ENCODE results near the gene LRPAP1.

The LRPAP1 gene

DNA sequence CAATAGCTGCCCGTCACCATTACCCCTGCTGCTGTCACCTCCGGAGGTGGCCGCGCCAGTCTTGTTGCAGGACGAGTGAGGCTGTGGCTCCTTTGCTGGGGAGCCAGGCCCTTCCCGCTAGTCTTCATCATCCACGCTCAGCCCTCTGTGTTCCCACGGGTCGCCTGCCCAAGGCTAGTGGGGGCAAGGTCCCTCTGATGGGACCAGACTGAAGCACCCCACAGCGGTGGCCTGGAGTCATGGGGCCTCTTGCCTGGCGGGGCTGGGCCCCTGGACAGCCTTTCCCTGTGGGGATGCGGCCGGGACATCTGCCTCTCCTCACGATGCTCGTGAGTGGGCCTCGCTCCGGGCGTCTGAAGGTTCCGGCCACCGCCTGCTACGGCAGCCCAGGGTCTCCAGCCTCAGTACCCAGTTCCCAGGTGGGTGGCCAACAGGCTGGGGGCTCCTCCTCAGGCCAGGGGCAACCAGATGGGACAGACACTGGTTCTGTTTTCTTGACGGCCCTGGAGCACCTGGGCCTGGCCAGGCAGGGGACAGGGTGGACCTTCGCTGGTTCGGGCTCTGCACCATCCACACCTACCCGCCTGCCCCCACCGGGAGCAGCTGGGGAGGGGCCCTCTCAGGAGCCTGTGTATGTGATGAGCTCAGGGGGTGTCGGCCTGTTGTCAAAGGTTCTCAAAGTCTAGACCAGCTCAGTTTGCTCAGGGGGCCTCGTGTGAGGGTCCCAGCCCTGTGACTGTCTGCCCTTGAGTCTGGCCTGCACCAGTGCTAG is 36.8 kb downstream of the LRPAP1 start:
- Histone ChIP-seq H3K23ac (ENCODE audit: low read length in 2 of 2) (no peak overlapping the region), H2BK5ac (ENCODE audit: low read depth, low read length, poor library complexity, severe bottlenecking) (no peak overlapping the region), H3K4me2 (ENCODE audit: low read length, poor library complexity, severe bottlenecking) (no peak overlapping the region), H3K18ac (ENCODE audit: low read depth in 1 of 2, low read length in 2 of 2) (no peak overlapping the region), H3K36me3 (ENCODE audit: control insufficient read depth in 1 of 2, insufficient read depth in 2 of 2, low read depth in 1 of 2, low read length in 2 of 2) (peaks cover 0 to 54% of the 10 kb centered on the region in 2 experiments), H3K9me3 (ENCODE audit: control insufficient read depth, low read length) (no peaks in the 10 kb centered on the region), H3K4me3 (ENCODE audit: insufficient read depth in 1 of 2, low read depth in 1 of 2, low read length in 2 of 2) (no peak overlapping the region), H4K91ac (ENCODE audit: low read length) (no peak overlapping the region), H2BK120ac (ENCODE audit: low read depth, low read length) (no peak overlapping the region), H2AFZ (ENCODE audit: low read depth, low read length) (no peak overlapping the region), H4K8ac (ENCODE audit: low read length) (no peak overlapping the region), H3K14ac (ENCODE audit: low read length in 2 of 2) (no peak overlapping the region), H3K27ac (ENCODE audit: low read length, poor library complexity, severe bottlenecking) (no peak overlapping the region), H2BK12ac (ENCODE audit: low read length in 2 of 2) (no peak overlapping the region), H2AK5ac (ENCODE audit: low read length, severe bottlenecking) (no peak overlapping the region), H3K4me1 (ENCODE audit: control insufficient read depth, insufficient read depth, low read depth, low read length) (peaks cover 39% of the 10 kb centered on the region), H2BK15ac (ENCODE audit: low read depth, poor library complexity, severe bottlenecking) (no peak overlapping the region), H3K79me1 (replicated peaks; ENCODE audit: low read length, poor library complexity, severe bottlenecking) (peaks cover 9% of the 10 kb centered on the region), H3K4ac (ENCODE audit: low read depth in 1 of 2, low read length in 2 of 2) (no peak overlapping the region), H3K27me3 (ENCODE audit: control insufficient read depth in 1 of 2, insufficient read depth in 1 of 2, low read length in 2 of 2) (peaks cover 19 to 61% of the 10 kb centered on the region in 2 experiments), H3K9ac (ENCODE audit: low read length) (no peak overlapping the region)
- no peak for DNase-seq
- WGBS, result 86% methylated on average over 28 of the region's 28 CpGs

DNA sequence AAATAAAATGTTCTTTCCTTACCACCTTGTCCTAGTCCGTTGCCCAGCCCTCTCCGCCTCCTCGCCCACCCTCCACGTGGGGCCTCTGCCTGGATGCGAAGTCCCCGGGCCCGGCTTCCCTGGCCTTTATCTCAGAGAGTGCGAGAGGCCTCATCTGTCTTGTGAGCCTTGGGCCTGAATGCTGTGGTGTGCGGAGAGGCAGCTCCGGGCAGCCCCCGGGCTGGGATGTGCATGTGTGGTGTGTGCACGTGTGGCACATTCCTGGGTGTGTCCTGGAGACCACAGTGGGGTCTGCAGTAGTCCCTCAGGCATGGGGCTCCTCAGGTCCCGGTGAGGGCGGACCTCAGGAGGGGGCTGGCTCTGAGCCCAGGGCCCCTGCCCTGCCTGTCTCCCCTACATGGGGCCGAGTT is 37.8 kb downstream of the LRPAP1 start:
- no peak for DNase-seq
- peaks cover 41% of the 10 kb centered on the region for H3K4me1 ChIP-seq (ENCODE audit: control insufficient read depth, insufficient read depth, low read depth, low read length)
- H3K36me3 ChIP-seq (ENCODE audit: control insufficient read depth in 1 of 2, insufficient read depth in 2 of 2, low read depth in 1 of 2, low read length in 2 of 2), result peaks cover 0 to 45% of the 10 kb centered on the region in 2 experiments
- no peaks in the 10 kb centered on the region for H3K9me3 ChIP-seq (ENCODE audit: control insufficient read depth, low read length)
- H2BK120ac ChIP-seq (ENCODE audit: low read depth, low read length), result no peak overlapping the region
- H3K27me3 ChIP-seq (ENCODE audit: control insufficient read depth in 1 of 2, insufficient read depth in 1 of 2, low read length in 2 of 2), result peaks cover 19 to 67% of the 10 kb centered on the region in 2 experiments
- no peak overlapping the region for H3K9ac ChIP-seq (ENCODE audit: low read length)
- H3K4me2 ChIP-seq (ENCODE audit: low read length, poor library complexity, severe bottlenecking), result no peak overlapping the region
- WGBS, result 69% methylated on average over 15 of the region's 15 CpGs
- peaks cover 1% of the 10 kb centered on the region for H3K79me1 ChIP-seq (replicated peaks; ENCODE audit: low read length, poor library complexity, severe bottlenecking)
- H2BK15ac ChIP-seq (ENCODE audit: low read depth, poor library complexity, severe bottlenecking), result no peak overlapping the region
- no peak overlapping the region for H2AK5ac ChIP-seq (ENCODE audit: low read length, severe bottlenecking)
- no peak overlapping the region for H4K8ac ChIP-seq (ENCODE audit: low read length)
- H3K4me3 ChIP-seq (ENCODE audit: insufficient read depth in 1 of 2, low read depth in 1 of 2, low read length in 2 of 2), result no peak overlapping the region
- H3K23ac ChIP-seq (ENCODE audit: low read length in 2 of 2), result no peak overlapping the region
- no peak overlapping the region for H2AFZ ChIP-seq (ENCODE audit: low read depth, low read length)
- no peak overlapping the region for H4K91ac ChIP-seq (ENCODE audit: low read length)
- H2BK12ac ChIP-seq (ENCODE audit: low read length in 2 of 2), result no peak overlapping the region
- H3K14ac ChIP-seq (ENCODE audit: low read length in 2 of 2), result no peak overlapping the region
- no peak overlapping the region for H3K27ac ChIP-seq (ENCODE audit: low read length, poor library complexity, severe bottlenecking)
- H3K4ac ChIP-seq (ENCODE audit: low read depth in 1 of 2, low read length in 2 of 2), result no peak overlapping the region
- H3K18ac ChIP-seq (ENCODE audit: low read depth in 1 of 2, low read length in 2 of 2), result no peak overlapping the region
- H2BK5ac ChIP-seq (ENCODE audit: low read depth, low read length, poor library complexity, severe bottlenecking), result no peak overlapping the region

- H3K79me1 ChIP-seq (replicated peaks; ENCODE audit: low read length, poor library complexity, severe bottlenecking), result no peaks in the 10 kb centered on the region
- no peak overlapping the region for H4K8ac ChIP-seq (ENCODE audit: low read length)
- no peak overlapping the region for H2AK5ac ChIP-seq (ENCODE audit: low read length, severe bottlenecking)
- H3K14ac ChIP-seq (ENCODE audit: low read length in 2 of 2), result no peak overlapping the region
- peaks cover 0 to 39% of the 10 kb centered on the region in 2 experiments for H3K36me3 ChIP-seq (ENCODE audit: control insufficient read depth in 1 of 2, insufficient read depth in 2 of 2, low read depth in 1 of 2, low read length in 2 of 2)
- H3K9me3 ChIP-seq (ENCODE audit: control insufficient read depth, low read length), result no peaks in the 10 kb centered on the region
- peaks cover 19 to 73% of the 10 kb centered on the region in 2 experiments for H3K27me3 ChIP-seq (ENCODE audit: control insufficient read depth in 1 of 2, insufficient read depth in 1 of 2, low read length in 2 of 2)
- H2AFZ ChIP-seq (ENCODE audit: low read depth, low read length), result no peak overlapping the region
- no peak for DNase-seq
- H3K4me2 ChIP-seq (ENCODE audit: low read length, poor library complexity, severe bottlenecking), result no peak overlapping the region
- no peak overlapping the region for H3K18ac ChIP-seq (ENCODE audit: low read depth in 1 of 2, low read length in 2 of 2)
- H2BK5ac ChIP-seq (ENCODE audit: low read depth, low read length, poor library complexity, severe bottlenecking), result no peak overlapping the region
- no peak overlapping the region for H3K4ac ChIP-seq (ENCODE audit: low read depth in 1 of 2, low read length in 2 of 2)
- WGBS, result 77% methylated on average over 20 of the region's 20 CpGs
- H3K23ac ChIP-seq (ENCODE audit: low read length in 2 of 2), result no peak overlapping the region
- H3K27ac ChIP-seq (ENCODE audit: low read length, poor library complexity, severe bottlenecking), result no peak overlapping the region
- H2BK12ac ChIP-seq (ENCODE audit: low read length in 2 of 2), result no peak overlapping the region
- H2BK15ac ChIP-seq (ENCODE audit: low read depth, poor library complexity, severe bottlenecking), result no peak overlapping the region
- H4K91ac ChIP-seq (ENCODE audit: low read length), result peak overlapping the region; percentile 23
- peaks cover 43% of the 10 kb centered on the region for H3K4me1 ChIP-seq (ENCODE audit: control insufficient read depth, insufficient read depth, low read depth, low read length)
- H3K9ac ChIP-seq (ENCODE audit: low read length), result no peak overlapping the region
- H2BK120ac ChIP-seq (ENCODE audit: low read depth, low read length), result no peak overlapping the region
- H3K4me3 ChIP-seq (ENCODE audit: insufficient read depth in 1 of 2, low read depth in 1 of 2, low read length in 2 of 2), result no peak overlapping the region
Observed at GRCh38 chr4:3493720-3494461, 38.3 kb downstream of the LRPAP1 start.

All from mesenchymal stem cell (in vitro differentiated cells and primary cell).